NCI-H1694 (cell line): Measurements from ENCODE around the gene FAM227A.
"Not testable (repeated sequence)": the region's sequence is repeated elsewhere in the genome, so short reads cannot be mapped to it uniquely, and the experiment has no call there.

Experiments
- DNase-seq: peaks from one replicate; lab custom pipeline; 2025; lab: John Stamatoyannopoulos, UW

The FAM227A gene

DNA sequence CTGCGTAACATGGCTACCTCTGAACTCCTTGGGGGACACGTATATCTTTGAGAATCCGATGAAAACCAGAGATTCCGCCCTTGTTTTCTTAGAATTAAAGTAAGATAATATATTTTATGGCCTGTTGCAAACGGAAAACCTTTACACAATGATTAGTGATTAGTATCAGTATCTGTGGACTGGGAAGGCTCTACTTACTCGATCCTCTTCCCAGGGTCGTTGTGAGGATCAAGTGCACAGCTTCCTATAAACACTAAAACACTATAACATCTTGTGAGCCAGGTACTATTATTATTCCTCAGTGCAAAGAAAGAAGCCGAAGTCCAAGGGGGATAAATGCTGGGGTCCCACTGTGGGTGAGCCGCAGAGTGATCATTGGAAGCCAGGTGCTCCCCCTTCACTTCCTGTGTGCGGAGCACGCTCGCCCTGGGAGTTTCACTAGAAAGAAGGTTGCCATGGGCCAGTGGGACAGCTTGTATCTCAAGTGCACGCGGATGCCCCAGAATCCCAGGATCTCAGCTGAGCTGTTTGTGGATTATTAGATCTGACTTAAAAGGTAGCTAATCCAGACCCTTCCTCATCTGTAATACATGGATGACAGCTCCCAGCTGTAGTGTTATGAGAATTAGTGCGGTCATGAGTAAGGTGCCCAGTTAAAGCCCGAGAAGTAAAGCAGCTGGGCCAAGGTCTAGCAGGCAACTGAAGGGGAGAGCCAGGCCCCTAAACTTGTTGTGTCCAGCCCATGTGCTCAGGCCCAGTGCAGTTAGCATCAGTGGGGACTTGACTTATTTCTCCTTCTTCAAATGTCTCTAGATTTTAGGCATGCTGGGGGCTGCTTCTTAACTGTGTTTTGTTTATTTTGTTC lies 1.1 kb upstream of the FAM227A start:
- DNase-seq: no peak

GRCh38 chr22:38655519-38656255 lies 505 bp downstream of the FAM227A start:
- DNase-seq: no peak

DNA sequence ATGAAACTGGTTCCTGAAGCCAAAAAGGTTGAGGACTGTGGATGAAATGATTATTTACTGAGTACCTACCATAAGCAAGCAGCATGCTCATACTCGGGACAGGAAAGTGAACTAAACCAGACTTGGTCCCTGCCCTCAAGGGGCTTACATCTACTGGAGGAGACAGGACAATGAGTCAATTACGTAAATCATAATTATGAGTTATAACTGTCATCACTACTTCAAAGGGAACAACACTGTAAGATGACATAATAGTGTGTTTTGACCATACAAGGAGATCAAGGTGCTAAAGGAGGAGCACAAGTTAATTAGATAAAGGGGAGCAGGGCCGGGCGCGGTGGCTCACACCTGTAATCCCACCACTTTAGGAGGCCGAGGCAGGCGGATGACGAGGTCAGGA lies 2.5 kb downstream of the FAM227A start:
- no peak for DNase-seq

DNA sequence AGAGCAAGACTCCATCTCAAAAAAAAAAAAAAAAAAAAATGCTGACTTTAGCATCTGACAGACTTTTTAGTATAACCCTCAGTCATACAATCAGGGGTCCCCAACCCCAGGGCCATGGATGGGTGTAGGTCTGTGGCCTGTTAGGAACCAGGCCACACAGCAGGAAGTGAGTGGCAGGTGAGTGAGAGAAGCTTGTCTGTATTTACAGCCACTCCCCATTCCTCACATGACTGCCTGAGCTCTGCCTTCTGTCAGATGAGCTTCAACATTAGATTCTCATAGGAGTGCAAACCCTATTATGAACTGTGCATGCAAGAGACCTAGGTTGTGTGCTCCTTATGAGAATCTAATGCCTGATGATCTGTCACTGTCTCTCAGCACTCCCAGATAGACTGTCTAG lies 3.3 kb downstream of the FAM227A start:
- no peak for DNase-seq

GRCh38 chr22:38649841-38650522 lies 6.2 kb downstream of the FAM227A start:
- no peak for DNase-seq

DNA sequence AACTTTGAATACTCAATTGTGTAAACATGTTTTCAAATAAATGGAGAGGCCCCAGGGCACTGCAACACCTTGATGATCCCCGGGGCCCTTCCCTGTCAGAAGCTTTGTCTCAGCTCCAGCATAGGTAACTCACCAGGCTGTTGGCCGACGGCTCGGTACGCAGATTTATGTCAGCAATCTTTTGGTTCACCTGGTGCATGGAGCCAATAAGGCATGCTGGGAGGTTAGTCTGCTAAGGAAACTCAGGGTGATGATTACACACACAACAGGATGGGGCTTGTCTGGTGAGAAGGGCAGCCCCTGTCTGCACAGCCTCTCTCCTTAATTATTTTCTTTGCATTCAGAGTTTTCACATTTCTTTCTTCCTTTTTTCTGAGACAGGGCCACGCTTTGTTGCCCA lies 10.8 kb downstream of the FAM227A start:
- DNase-seq: no peak

DNA sequence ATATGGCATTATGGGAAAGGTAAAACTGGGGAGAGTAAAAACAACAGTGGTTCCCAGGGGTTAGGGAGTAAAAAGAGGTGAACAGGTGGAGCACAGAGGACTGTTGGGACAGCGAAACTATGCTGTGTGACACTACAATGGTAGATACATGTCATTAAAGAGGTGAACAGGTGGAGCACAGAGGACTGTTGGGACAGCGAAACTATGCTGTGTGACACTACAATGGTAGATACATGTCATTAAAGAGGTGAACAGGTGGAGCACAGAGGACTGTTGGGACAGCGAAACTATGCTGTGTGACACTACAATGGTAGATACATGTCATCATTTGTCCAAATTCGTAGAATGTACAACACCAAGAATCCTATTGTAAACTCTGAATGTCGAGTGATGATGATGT lies 11.9 kb downstream of the FAM227A start:
- DNase-seq: not testable (repeated sequence)

DNA sequence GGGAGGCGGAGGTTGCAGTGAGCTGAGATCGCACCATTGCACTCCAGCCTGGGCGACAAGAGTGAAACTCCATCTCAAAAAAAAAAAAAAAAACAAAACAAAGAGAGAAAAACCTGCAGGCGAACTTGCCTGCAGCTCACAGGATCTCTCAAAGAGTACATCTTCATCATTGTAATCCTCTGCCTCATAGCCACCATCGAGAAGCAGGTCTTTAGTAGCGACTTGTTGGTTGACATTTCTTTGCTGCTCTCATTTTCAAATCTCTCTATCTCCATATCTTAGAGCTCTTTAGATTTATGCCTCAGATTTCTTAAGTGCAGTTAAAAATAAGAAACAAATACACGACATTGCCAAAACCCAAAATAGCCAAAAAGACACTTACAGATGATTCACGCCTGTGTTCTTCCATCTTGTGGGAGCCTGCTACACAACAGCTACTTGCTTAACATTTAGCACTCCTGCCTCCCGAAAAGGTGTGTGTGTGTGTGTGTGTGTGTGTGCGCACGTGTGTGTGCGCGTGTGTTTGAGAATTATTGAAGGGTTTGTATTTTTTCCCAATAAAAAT lies 14.6 kb downstream of the FAM227A start:
- DNase-seq: no peak

DNA sequence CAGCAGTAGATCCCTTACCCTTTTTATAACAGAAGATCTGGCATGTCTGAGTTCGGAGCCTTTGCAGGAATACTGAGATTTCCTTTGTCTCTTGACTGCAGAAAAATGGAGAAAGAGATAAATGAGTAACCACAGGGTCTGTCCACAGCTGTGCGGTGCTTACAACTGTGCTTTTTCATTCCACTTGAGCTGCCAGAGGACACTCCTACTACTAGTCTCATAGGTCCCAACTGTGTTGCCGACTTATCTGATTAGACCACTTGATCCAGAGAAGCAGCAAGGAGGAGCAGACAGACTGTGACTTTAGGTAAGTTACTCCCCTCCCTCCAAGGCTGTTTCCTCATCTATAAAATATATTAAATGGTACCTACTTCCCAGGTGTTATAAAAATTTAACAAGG lies 17.5 kb downstream of the FAM227A start:
- no peak for DNase-seq

GRCh38 chr22:38638216-38638615 lies 18.0 kb downstream of the FAM227A start:
- DNase-seq: no peak

DNA sequence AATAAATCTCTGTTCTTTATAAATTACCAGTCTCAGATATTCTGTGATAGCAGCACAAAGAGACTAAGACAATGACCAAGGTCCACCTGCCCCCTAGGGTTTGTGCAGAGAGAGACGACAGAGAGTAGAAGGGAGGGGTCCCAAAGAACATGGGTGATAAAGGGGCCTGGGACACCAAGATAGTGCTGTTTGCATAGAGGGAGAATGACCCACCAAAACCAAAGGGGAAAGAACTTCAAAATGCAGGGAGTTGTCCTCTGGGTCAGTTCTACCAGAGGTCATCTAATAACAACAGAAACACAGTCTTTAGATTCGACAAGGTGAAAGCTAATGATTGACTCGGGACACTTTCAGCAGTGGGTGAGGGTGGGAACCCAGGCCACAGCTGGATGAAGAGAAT lies 23.7 kb downstream of the FAM227A start:
- DNase-seq: no peak

DNA sequence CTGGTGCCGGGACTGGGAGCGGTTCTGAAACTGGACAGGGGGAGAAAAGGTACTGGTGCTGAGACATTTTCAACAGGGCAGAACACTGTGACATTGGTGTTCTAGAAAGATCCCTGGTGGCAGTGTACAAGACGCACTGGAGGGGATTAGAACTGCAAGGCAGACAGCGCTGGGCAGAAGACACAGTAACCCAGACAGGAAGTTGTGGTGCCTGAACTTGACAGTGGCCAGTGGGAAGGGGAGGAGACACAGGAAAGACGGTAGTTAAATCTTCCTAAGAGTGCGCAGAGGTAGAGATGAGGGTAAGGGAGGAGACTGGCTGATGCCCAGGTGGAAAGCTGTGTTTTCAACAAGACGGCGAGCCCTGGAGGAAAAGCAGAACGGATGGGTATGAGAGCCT lies 24.5 kb downstream of the FAM227A start:
- DNase-seq: no peak

DNA sequence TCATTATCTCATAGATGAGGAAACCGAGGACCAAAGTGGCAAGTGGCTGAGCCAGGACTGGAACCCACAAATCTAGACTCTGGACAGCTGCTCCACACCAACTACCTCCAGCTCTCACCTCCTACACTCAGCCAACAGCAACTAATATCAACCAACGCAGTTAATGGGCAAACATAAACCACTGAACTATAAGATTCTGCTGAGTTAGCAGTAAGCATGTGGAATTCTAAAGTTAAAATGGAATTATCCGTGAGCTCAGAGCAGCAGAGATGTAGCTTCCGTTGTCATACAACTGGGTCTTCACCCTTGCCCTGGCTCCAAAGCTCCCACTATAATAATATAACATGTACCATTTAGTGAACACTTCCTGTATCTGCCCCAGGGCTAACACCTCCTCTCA lies 27.1 kb downstream of the FAM227A start:
- no peak for DNase-seq

DNA sequence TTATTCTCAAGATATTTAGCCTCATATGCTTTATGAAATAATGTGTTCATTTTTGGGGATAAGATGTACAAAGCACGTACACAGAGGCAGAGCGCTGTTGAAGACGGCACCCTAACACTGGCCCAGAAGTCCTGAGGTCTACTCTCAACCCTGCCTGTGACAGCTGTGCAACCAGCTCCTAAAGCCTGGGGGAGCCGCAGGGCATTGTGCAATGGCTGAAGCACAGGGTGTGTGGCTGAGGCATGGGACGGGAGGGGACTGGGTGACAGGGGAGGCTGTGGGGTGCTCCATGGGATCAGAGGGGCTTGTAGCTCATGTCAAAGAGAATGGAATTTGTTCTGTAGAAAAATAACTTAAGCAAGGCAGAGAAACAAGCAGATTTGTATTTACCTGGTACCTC lies 27.7 kb downstream of the FAM227A start:
- DNase-seq: no peak

- no peak for DNase-seq
Observed at GRCh38 chr22:38623351-38623750, 32.8 kb downstream of the FAM227A start.

- no peak for DNase-seq
Observed at GRCh38 chr22:38618682-38619081, 37.5 kb downstream of the FAM227A start.

GRCh38 chr22:38618258-38618657 lies 37.9 kb downstream of the FAM227A start:
- DNase-seq: no peak

GRCh38 chr22:38615064-38615405 lies 41.2 kb downstream of the FAM227A start:
- not testable (repeated sequence) for DNase-seq

- peak; percentile 4 for DNase-seq
Observed at GRCh38 chr22:38614332-38615063, 41.7 kb downstream of the FAM227A start.

DNA sequence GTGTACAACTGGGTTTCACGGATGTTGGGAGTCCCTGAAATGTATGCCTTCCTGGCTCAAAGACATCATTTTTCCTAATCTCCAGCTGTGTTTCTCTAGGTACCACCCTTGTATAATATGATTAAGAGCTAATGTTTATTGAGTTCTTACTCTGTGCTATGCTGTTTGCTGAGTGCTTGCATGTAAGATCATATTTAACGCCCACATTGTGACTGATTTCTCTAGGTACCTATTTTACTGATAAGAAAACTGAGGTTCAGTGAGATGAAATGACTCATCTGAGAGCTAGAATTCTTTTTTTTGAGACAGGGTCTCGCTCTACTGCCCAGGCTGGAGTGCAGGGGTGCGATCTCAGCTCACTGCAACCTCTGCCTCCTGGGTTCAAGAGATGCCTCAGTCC lies 42.6 kb downstream of the FAM227A start:
- no peak for DNase-seq

GRCh38 chr22:38612217-38613006 lies 43.8 kb downstream of the FAM227A start:
- no peak for DNase-seq
